Skeletal muscle tissue (tissue), 4 donors: ENCODE results near the gene CACNA2D4. TPM values are rescaled to one million over a fixed set of nuclear protein-coding genes. Genes with fewer than 3 reads are reported as not detected.

Experiments
- H3K27ac ChIP-seq: one replicate; pipeline ENCODE4 v1.7.0; 2013; ENCODE audit warnings: mild to moderate bottlenecking, low read depth, low read length, inconsistent platforms
- H3K27me3 ChIP-seq, 3 donors: one replicate each; pipeline ENCODE4 v1.7.0; 2013; ENCODE audit warnings: low read length in 3 of 3; ENCODE audit not compliant: control insufficient read depth in 3 of 3, insufficient read depth in 3 of 3
- H3K36me3 ChIP-seq, 3 donors: one replicate each; pipeline ENCODE4 v1.7.0; 2013; ENCODE audit warnings: low read length in 3 of 3; ENCODE audit not compliant: control insufficient read depth in 3 of 3, insufficient read depth in 3 of 3
- H3K4me1 ChIP-seq, 3 donors: one replicate each; pipeline ENCODE4 v1.7.0; 2013; ENCODE audit warnings: low read length in 3 of 3, mild to moderate bottlenecking in 3 of 3; ENCODE audit not compliant: control insufficient read depth in 3 of 3, insufficient read depth in 3 of 3
- H3K4me3 ChIP-seq, 3 donors: one replicate each; pipeline ENCODE4 v1.7.0; 2013; ENCODE audit warnings: low read length in 3 of 3
- H3K9ac ChIP-seq, 3 donors: one replicate each; pipeline ENCODE4 v1.7.0; 2013; ENCODE audit warnings: low read length in 3 of 3, mild to moderate bottlenecking in 3 of 3, moderate library complexity in 2 of 3, low read depth in 1 of 3
- H3K9me3 ChIP-seq, 3 donors: one replicate each; pipeline ENCODE4 v1.7.0; 2013; ENCODE audit warnings: low read length in 3 of 3; ENCODE audit not compliant: control insufficient read depth in 3 of 3
- total RNA-seq: library from RNA; depleted of rRNA; stranded (reverse); fragments of >200 nt; gene quantifications from one replicate; pipeline ENCODE4 v1.2.3, GENCODE V29; 2014
- donor health status: Osteomylitis.

The CACNA2D4 gene
- total RNA-seq, 1 donor from 2014 or later: 0.52 TPM

DNA sequence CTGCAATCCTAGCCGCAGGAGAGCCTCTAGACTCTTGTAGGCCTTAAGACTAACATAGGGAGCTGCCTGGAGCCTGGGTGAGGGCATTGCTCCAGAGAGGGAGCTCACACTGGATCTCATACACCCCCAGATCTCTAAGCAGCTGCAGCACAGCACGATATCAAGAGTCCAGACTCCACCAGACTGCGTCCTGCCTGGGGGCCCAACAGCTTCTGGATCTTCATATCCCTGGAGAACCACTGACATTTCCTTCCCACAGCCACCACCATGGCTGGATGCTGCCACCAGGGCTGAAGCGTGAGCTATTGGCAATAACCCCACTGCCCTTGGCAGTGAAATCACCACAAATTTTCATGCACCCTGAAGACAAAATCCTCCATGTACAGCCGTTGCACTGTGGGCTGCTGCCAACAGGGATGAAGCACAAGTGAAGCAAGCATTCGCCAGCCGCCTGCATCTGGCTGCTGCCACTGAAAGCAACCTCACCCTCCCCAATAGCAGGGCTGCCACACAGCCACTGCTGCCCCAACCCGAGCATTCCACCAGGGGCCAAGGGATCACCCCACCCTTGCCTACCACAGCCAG is 28.2 kb downstream of the CACNA2D4 start:
- peaks cover 0 to 5% (median 0%) of the 10 kb centered on the region in 3 donors for H3K27me3 ChIP-seq
- peaks cover 0 to 9% (median 4%) of the 10 kb centered on the region in 3 donors for H3K9me3 ChIP-seq
- no peak overlapping the region for H3K4me3 ChIP-seq
- H3K36me3 ChIP-seq: no peaks in the 10 kb centered on the region
- no peak overlapping the region for H3K27ac ChIP-seq
- no peaks in the 10 kb centered on the region for H3K4me1 ChIP-seq
- H3K9ac ChIP-seq: no peak overlapping the region

DNA sequence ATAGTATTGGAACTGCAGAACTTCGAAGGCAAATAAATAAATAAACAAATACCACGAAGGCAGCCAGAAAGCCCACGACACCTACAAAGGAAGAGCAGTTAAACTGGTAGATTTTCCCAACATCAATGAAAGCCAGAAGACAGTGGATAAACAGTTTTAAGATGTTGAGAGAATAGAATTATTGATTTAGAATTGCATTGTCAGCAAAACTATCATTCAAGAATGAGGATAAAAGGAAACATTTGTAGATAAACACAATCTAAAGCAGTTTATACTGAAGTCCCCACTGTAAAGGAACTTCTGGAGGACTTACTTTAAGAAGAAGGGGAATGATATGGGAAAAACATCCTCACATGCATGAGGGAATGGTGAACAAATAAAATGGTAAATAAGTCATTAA is 29.5 kb downstream of the CACNA2D4 start:
- no peak overlapping the region for H3K4me3 ChIP-seq

DNA sequence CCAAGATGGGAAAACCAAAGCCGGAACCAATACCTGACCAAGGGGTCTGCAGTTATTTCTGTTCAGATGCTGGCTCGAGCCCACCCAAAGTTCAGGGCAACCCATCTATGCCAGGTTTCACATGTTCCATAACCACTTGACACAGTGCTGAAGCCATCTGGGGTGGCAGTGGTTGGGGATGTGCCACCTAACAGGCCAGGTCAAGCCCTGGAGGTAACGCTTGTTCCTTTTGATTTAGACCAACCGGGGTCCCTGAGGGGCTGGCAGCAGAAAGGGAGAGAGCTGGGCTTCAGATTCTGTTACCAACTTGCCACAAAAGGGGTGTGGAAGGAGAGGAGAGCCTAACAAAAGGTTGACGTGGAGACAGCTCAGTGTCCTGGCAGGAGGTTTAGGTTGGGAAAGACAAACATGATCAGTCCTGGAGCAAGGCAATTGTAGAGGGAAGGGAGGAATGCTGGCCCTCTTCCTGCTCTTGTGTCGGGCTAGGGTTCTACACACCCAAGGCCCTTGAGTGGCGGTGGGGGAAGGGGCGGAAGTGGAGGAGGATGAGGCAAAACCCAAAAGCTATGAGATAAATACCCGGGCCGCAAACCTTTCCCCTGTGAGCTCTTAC is 31.9 kb downstream of the CACNA2D4 start:
- Histone ChIP-seq H3K36me3 (no peaks in the 10 kb centered on the region), H3K27me3 (peaks cover 0 to 22% (median 19%) of the 10 kb centered on the region in 3 donors), H3K9ac (no peak overlapping the region), H3K4me3 (no peak overlapping the region), H3K4me1 (no peaks in the 10 kb centered on the region), H3K9me3 (peaks cover 0 to 4% (median 0%) of the 10 kb centered on the region in 3 donors), H3K27ac (no peak overlapping the region)

More for the DNA sequence above, 29.5 kb downstream of the CACNA2D4 start:
- peaks cover 0 to 9% (median 4%) of the 10 kb centered on the region in 3 donors for H3K9me3 ChIP-seq
- H3K27me3 ChIP-seq: peaks cover 0 to 6% (median 5%) of the 10 kb centered on the region in 3 donors
- H3K9ac ChIP-seq: no peak overlapping the region
- H3K27ac ChIP-seq: no peak overlapping the region
- no peaks in the 10 kb centered on the region for H3K4me1 ChIP-seq
- no peaks in the 10 kb centered on the region for H3K36me3 ChIP-seq

DNA sequence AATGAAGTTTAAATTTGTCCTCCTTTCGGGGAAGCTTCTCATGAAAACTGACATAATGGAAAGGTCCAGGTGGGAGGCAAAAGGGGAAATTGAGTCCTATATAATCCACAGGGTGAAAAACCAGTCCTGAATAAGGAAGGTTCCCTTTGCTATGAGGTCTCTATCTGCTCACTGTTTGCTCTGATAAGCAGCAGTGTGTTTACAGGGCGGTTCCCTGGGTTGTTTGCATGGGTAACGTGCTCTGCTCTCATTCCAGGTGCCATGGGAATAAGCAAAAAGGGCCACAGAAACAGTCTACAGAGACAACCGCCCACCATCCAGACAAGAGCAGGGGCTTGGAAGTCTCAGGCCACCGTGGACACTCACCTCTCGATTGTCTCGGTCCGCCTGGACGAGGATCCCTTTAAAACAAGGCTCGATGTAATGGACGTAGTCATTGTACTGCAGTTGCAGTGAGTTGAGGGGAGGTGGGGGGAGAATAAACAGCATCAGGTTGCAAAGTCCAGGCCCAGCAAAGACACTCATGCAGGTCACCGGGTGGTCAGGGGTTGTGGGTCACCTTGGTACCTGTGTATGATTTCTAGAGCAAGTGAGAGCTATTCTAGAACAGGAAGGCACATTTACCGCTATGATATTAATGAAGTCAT is 32.7 kb downstream of the CACNA2D4 start:
- no peaks in the 10 kb centered on the region for H3K36me3 ChIP-seq
- no peaks in the 10 kb centered on the region for H3K4me1 ChIP-seq
- H3K9ac ChIP-seq: no peak overlapping the region
- H3K27me3 ChIP-seq: peaks cover 0 to 22% (median 19%) of the 10 kb centered on the region in 3 donors
- H3K27ac ChIP-seq: no peak overlapping the region
- peaks cover 0 to 2% (median 0%) of the 10 kb centered on the region in 3 donors for H3K9me3 ChIP-seq
- no peak overlapping the region for H3K4me3 ChIP-seq

DNA sequence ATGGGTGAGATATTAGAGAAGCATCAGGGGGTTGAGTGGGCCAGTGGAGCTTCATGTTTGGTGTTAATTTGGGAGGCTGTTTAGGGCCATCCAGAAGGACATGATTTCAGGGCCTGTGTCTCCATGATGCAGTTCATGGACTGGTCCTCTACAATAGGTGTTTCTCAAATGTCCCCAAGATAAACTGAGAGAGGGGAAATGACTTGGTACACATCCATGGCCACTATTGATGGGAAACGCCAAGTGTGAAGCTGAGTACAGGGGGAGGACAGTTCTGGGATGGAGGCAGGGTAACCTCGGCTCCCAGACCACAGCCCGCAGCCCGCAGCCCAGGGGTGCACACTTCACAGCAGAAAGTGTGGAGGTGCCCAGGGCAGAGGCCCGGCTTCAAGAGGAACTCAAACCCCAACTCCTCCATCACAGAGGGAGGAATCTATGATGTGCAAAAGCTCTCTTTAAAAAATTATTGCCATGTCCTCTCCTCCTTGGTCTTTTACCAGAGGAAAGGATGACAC is 33.3 kb downstream of the CACNA2D4 start:
- Histone ChIP-seq H3K9ac (no peak overlapping the region), H3K4me1 (no peaks in the 10 kb centered on the region), H3K9me3 (no peaks in the 10 kb centered on the region), H3K4me3 (no peak overlapping the region), H3K27me3 (peaks cover 0 to 23% (median 19%) of the 10 kb centered on the region in 3 donors), H3K27ac (no peak overlapping the region), H3K36me3 (no peaks in the 10 kb centered on the region)

DNA sequence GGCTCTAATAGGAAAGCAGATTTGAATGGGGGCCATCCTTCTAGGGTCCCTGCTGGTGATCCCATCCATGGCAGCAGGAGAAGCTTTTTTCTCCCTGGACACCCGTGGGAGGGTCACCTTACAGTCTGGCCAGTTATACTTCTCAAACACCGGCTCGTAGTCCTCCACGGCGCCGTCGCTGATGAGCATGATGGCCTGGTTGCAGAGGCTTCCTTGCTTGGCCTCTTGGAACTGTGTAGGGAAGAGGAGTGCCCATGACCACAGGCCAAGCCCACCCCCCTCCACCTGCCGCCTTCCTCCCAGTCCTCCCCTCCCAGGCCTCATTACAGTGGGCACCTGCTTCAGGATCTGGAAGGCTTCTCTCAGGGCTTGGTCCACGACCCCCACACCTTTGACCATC is 33.8 kb downstream of the CACNA2D4 start:
- H3K9ac ChIP-seq: no peak overlapping the region
- H3K4me1 ChIP-seq: no peaks in the 10 kb centered on the region
- H3K9me3 ChIP-seq: no peaks in the 10 kb centered on the region
- H3K27me3 ChIP-seq: peaks cover 0 to 24% (median 19%) of the 10 kb centered on the region in 3 donors
- H3K27ac ChIP-seq: no peak overlapping the region
- H3K36me3 ChIP-seq: no peaks in the 10 kb centered on the region
- H3K4me3 ChIP-seq: no peak overlapping the region

DNA sequence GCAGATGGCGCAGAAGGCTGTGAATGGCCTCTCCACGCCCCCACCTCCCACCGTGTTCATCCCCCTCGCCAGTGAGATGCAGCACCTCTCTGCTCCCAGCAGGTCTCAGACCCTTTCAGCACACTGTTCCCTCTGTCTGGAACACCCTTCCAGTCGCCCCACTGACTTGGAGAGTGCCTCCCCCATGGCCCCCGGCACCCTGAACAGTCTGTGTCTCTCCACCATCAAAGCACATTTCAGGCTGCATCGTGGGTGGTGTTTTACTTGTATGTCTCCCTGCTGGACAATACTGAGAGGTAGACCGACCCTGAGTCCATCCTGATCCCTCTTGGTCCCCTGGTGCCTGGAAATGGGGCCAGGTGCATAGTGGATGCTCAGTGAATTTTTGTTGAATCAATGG is 34.9 kb downstream of the CACNA2D4 start:
- H3K27me3 ChIP-seq: peaks cover 0 to 24% (median 19%) of the 10 kb centered on the region in 3 donors
- H3K9me3 ChIP-seq: no peaks in the 10 kb centered on the region
- no peak overlapping the region for H3K4me3 ChIP-seq
- H3K27ac ChIP-seq: no peak overlapping the region
- H3K9ac ChIP-seq: no peak overlapping the region
- no peaks in the 10 kb centered on the region for H3K36me3 ChIP-seq
- H3K4me1 ChIP-seq: no peaks in the 10 kb centered on the region

DNA sequence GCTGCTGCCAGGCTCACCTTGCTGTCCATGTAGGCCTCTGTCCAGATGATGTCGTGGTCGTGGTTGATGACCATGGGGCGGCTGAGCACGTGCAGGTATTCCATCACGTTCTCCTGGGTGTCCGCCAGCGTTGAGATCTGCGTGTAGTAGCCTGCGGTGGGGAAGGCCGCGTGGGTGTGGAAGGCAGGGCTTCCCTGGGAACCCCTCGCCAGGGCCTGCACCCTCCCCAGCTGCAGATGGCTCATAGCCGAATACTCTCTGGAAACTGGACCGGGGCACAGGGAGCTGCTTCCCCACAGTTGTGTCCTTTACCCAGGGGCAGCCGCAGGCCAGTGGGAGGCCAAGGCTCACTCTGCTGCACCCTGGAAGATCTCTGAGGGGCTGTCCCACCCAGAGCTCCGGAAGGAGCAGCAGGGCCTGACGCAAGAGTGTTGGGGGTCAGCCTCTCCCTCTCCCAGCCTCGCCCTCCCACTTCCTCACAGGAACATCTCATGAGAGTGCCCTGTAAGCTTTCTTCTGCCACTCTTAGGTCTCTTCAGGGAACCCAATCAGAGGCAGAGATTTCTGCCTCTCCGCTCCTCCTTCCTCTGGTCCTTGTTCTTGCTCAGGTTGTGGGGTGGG is 35.5 kb downstream of the CACNA2D4 start:
- no peak overlapping the region for H3K9ac ChIP-seq
- H3K27ac ChIP-seq: no peak overlapping the region
- no peaks in the 10 kb centered on the region for H3K9me3 ChIP-seq
- H3K27me3 ChIP-seq: peaks cover 0 to 24% (median 19%) of the 10 kb centered on the region in 3 donors
- no peak overlapping the region for H3K4me3 ChIP-seq
- H3K4me1 ChIP-seq: no peaks in the 10 kb centered on the region
- H3K36me3 ChIP-seq: no peaks in the 10 kb centered on the region

DNA sequence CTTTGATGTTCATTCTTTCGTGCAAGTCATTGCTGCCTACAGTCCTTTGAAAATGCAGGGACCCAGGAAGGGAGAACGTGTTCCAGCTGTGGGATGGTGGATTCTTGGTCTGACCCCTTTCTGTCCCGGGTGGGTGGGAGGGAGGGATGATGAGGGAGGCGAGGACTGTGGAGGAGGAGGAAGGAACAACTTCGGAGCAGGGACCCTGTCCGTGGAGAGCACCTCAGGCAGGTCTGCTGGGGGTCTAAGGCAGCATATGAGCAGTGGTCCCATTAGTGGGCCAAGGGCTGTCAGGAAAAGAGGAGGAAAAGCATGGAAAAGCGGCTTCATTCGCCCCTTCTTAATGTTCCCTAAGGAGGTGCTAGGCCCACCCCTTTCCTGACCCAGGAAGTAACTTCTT is 36.0 kb downstream of the CACNA2D4 start:
- H3K9ac ChIP-seq: no peak overlapping the region
- H3K4me1 ChIP-seq: no peaks in the 10 kb centered on the region
- H3K9me3 ChIP-seq: no peaks in the 10 kb centered on the region
- H3K4me3 ChIP-seq: no peak overlapping the region
- H3K27ac ChIP-seq: no peak overlapping the region
- no peaks in the 10 kb centered on the region for H3K36me3 ChIP-seq
- peaks cover 0 to 24% (median 19%) of the 10 kb centered on the region in 3 donors for H3K27me3 ChIP-seq
